ENCODE data around the gene CPLANE2. TPM values are rescaled to one million over a fixed set of nuclear protein-coding genes. Genes with fewer than 3 reads are reported as not detected.
"Not testable (repeated sequence)": the region's sequence is repeated elsewhere in the genome, so short reads cannot be mapped to it uniquely, and the experiment has no call there.

The CPLANE2 gene
- total RNA-seq, 1 experiment from 2014 or later = 9.1 TPM

- no peaks in the 10 kb centered on the region for H3K36me3 ChIP-seq (replicated peaks; ENCODE audit: control insufficient read depth, insufficient read depth, low read length)
- peaks cover 46% of the 10 kb centered on the region for H3K27me3 ChIP-seq (ENCODE audit: control insufficient read depth, insufficient read depth, low read length)
- H3K4me3 ChIP-seq (ENCODE audit: insufficient read depth, low read depth, low read length) = peak overlapping the region; percentile 69
- DNase-seq = peak; percentile 100
Observed at GRCh38 chr1:16226490-16227179, 10.3 kb downstream of the CPLANE2 start.

GRCh38 chr1:16226129-16226489 lies 10.9 kb downstream of the CPLANE2 start:
- Histone ChIP-seq H3K27me3 (ENCODE audit: control insufficient read depth, insufficient read depth, low read length) (peaks cover 46% of the 10 kb centered on the region), H3K4me3 (ENCODE audit: insufficient read depth, low read depth, low read length) (peak overlapping the region; percentile 69), H3K36me3 (replicated peaks; ENCODE audit: control insufficient read depth, insufficient read depth, low read length) (no peaks in the 10 kb centered on the region)
- DNase-seq = peak; percentile 47

GRCh38 chr1:16224472-16224871 lies 12.5 kb downstream of the CPLANE2 start:
- Histone ChIP-seq H3K36me3 (replicated peaks; ENCODE audit: control insufficient read depth, insufficient read depth, low read length) (no peaks in the 10 kb centered on the region), H3K4me3 (ENCODE audit: insufficient read depth, low read depth, low read length) (no peak overlapping the region), H3K27me3 (ENCODE audit: control insufficient read depth, insufficient read depth, low read length) (peaks cover 43% of the 10 kb centered on the region)
- no peak for DNase-seq

- not testable (repeated sequence) for H3K4me3 ChIP-seq (ENCODE audit: insufficient read depth, low read depth, low read length); DNase-seq; H3K36me3 ChIP-seq (replicated peaks; ENCODE audit: control insufficient read depth, insufficient read depth, low read length)
- H3K27me3 ChIP-seq (ENCODE audit: control insufficient read depth, insufficient read depth, low read length) = peaks cover 35% of the 10 kb centered on the region
Observed at GRCh38 chr1:16222716-16223115, 14.3 kb downstream of the CPLANE2 start.

GRCh38 chr1:16221499-16221898 lies 15.5 kb downstream of the CPLANE2 start:
- H3K27me3 ChIP-seq (ENCODE audit: control insufficient read depth, insufficient read depth, low read length) = peaks cover 32% of the 10 kb centered on the region

GRCh38 chr1:16219968-16220500 lies 16.9 kb downstream of the CPLANE2 start:
- no peaks in the 10 kb centered on the region for H3K36me3 ChIP-seq (replicated peaks; ENCODE audit: control insufficient read depth, insufficient read depth, low read length)
- no peak overlapping the region for H3K4me3 ChIP-seq (ENCODE audit: insufficient read depth, low read depth, low read length)
- peaks cover 26% of the 10 kb centered on the region for H3K27me3 ChIP-seq (ENCODE audit: control insufficient read depth, insufficient read depth, low read length)
- no peak for DNase-seq

More at GRCh38 chr1:16221499-16221898, 15.5 kb downstream of the CPLANE2 start:
- H3K4me3 ChIP-seq (ENCODE audit: insufficient read depth, low read depth, low read length) = no peak overlapping the region
- no peak for DNase-seq
- H3K36me3 ChIP-seq (replicated peaks; ENCODE audit: control insufficient read depth, insufficient read depth, low read length) = no peaks in the 10 kb centered on the region

- peaks cover 24% of the 10 kb centered on the region for H3K27me3 ChIP-seq (ENCODE audit: control insufficient read depth, insufficient read depth, low read length)
- H3K36me3 ChIP-seq (replicated peaks; ENCODE audit: control insufficient read depth, insufficient read depth, low read length) = no peaks in the 10 kb centered on the region
- no peak for DNase-seq
- H3K4me3 ChIP-seq (ENCODE audit: insufficient read depth, low read depth, low read length) = no peak overlapping the region
Observed at GRCh38 chr1:16218674-16219071, 18.3 kb downstream of the CPLANE2 start.

GRCh38 chr1:16218014-16218673 lies 18.8 kb downstream of the CPLANE2 start:
- no peak overlapping the region for H3K4me3 ChIP-seq (ENCODE audit: insufficient read depth, low read depth, low read length)
- H3K27me3 ChIP-seq (ENCODE audit: control insufficient read depth, insufficient read depth, low read length) = peaks cover 24% of the 10 kb centered on the region
- H3K36me3 ChIP-seq (replicated peaks; ENCODE audit: control insufficient read depth, insufficient read depth, low read length) = no peaks in the 10 kb centered on the region
- DNase-seq = no peak

- DNase-seq = peak; percentile 99
- Histone ChIP-seq H3K27me3 (ENCODE audit: control insufficient read depth, insufficient read depth, low read length) (peaks cover 24% of the 10 kb centered on the region), H3K36me3 (replicated peaks; ENCODE audit: control insufficient read depth, insufficient read depth, low read length) (no peaks in the 10 kb centered on the region), H3K4me3 (ENCODE audit: insufficient read depth, low read depth, low read length) (peak overlapping the region; percentile 60)
Observed at GRCh38 chr1:16217061-16217785, 19.8 kb downstream of the CPLANE2 start.

GRCh38 chr1:16215882-16216753 lies 20.9 kb downstream of the CPLANE2 start:
- peak; percentile 97 for DNase-seq
- Histone ChIP-seq H3K27me3 (ENCODE audit: control insufficient read depth, insufficient read depth, low read length) (peaks cover 24% of the 10 kb centered on the region), H3K4me3 (ENCODE audit: insufficient read depth, low read depth, low read length) (peak overlapping the region; percentile 60), H3K36me3 (replicated peaks; ENCODE audit: control insufficient read depth, insufficient read depth, low read length) (no peaks in the 10 kb centered on the region)

GRCh38 chr1:16215240-16215639 lies 21.7 kb downstream of the CPLANE2 start:
- not testable (repeated sequence) for H3K36me3 ChIP-seq (replicated peaks; ENCODE audit: control insufficient read depth, insufficient read depth, low read length); H3K4me3 ChIP-seq (ENCODE audit: insufficient read depth, low read depth, low read length); DNase-seq
- peaks cover 24% of the 10 kb centered on the region for H3K27me3 ChIP-seq (ENCODE audit: control insufficient read depth, insufficient read depth, low read length)

- H3K27me3 ChIP-seq (ENCODE audit: control insufficient read depth, insufficient read depth, low read length) = peaks cover 21% of the 10 kb centered on the region
- H3K4me3 ChIP-seq (ENCODE audit: insufficient read depth, low read depth, low read length); H3K36me3 ChIP-seq (replicated peaks; ENCODE audit: control insufficient read depth, insufficient read depth, low read length); DNase-seq: not testable (repeated sequence)
Observed at GRCh38 chr1:16213544-16213943, 23.4 kb downstream of the CPLANE2 start.

- no peak for DNase-seq
- peaks cover 20% of the 10 kb centered on the region for H3K27me3 ChIP-seq (ENCODE audit: control insufficient read depth, insufficient read depth, low read length)
- H3K4me3 ChIP-seq (ENCODE audit: insufficient read depth, low read depth, low read length) = no peak overlapping the region
- no peaks in the 10 kb centered on the region for H3K36me3 ChIP-seq (replicated peaks; ENCODE audit: control insufficient read depth, insufficient read depth, low read length)
Observed at GRCh38 chr1:16213013-16213412, 24.0 kb downstream of the CPLANE2 start.
